Measurements from ENCODE around the gene FRS3. TPM values are rescaled to one million over a fixed set of nuclear protein-coding genes. Genes with fewer than 3 reads are reported as not detected.

FRS3 gene
- total RNA-seq, 1 experiment from 2014 or later = 5.9 TPM

- TF ChIP-seq SRF (IDR thresholded peaks at IDR 0.05; ENCODE audit: low read depth) (no peak), RAD21 (IDR thresholded peaks at IDR 0.05; ENCODE audit: low read depth) (no peak)
These were observed 31.2 kb downstream of the FRS3 start (continued) for GRCh38 chr6:41748542-41748941.

GRCh38 chr6:41748102-41748477, 31.6 kb downstream of the FRS3 start:
- Histone ChIP-seq H3K4me2 (ENCODE audit: low read length) (no peak overlapping the region), H2AFZ (ENCODE audit: low read depth, low read length, poor library complexity, severe bottlenecking) (no peak overlapping the region), H3K4me3 (replicated peaks in 1 of 2; ENCODE audit: low read depth in 1 of 2, low read length in 2 of 2) (no peak overlapping the region), H3K9ac (ENCODE audit: low read length) (no peak overlapping the region), H4K20me1 (ENCODE audit: insufficient read depth) (no peaks in the 10 kb centered on the region), H3K79me2 (ENCODE audit: insufficient read depth, low read length) (no peaks in the 10 kb centered on the region), H3K4me1 (ENCODE audit: control insufficient read depth in 1 of 2, insufficient read depth in 2 of 2, low read length in 2 of 2) (no peaks in the 10 kb centered on the region), H3K9me2 (ENCODE audit: insufficient read depth) (no peaks in the 10 kb centered on the region), H3K27ac (ENCODE audit: low read depth, low read length) (no peak overlapping the region), H3K27me3 (ENCODE audit: insufficient read depth, low read length) (no peaks in the 10 kb centered on the region), H3K36me3 (ENCODE audit: control insufficient read depth in 1 of 2, insufficient read depth in 2 of 2, low read length in 2 of 2) (no peaks in the 10 kb centered on the region), H3K9me3 (ENCODE audit: control insufficient read depth in 1 of 2, insufficient read depth in 1 of 2, low read depth in 1 of 2, low read length in 2 of 2) (no peaks in the 10 kb centered on the region)
- ChIA-PET CTCF (no interaction called here), RAD21 (ENCODE audit: low non-redundant PET in 1 of 2, low total read pairs in 2 of 2, uncharacterized antibody in 2 of 2, unreplicated experiment in 2 of 2) (no interaction called here), POLR2A (no interaction called here)
- intact Hi-C loops (cut with micrococcal nuclease) = no loop called here
- no peak for ATAC-seq
- BruUV-seq (replicated peaks) = no TSS peak
- no peak for TF ChIP-seq CTCF (IDR thresholded peaks at IDR 0.05 in 2 of 3, conservative IDR thresholded peaks at IDR 0.05 in 1 of 3; ENCODE audit: borderline replicate concordance in 1 of 3, insufficient read depth in 1 of 3, low read depth in 2 of 3, low read length in 2 of 3)
- TF ChIP-seq POLR2AphosphoS5 (IDR thresholded peaks at IDR 0.05; ENCODE audit: low read depth, low read length) = no peak
- no peak for TF ChIP-seq TCF7L2 (IDR thresholded peaks at IDR 0.05; ENCODE audit: borderline replicate concordance, extremely low read depth, insufficient read depth, insufficient read length)
- TF ChIP-seq SP1 (IDR thresholded peaks at IDR 0.05; ENCODE audit: low read depth) = no peak
- no peak for TF ChIP-seq ZBTB33 (IDR thresholded peaks at IDR 0.05; ENCODE audit: extremely low read depth, insufficient replicate concordance, low read length)
- TF ChIP-seq EGR1 (IDR thresholded peaks at IDR 0.05; ENCODE audit: low read depth) = no peak
- no peak for TF ChIP-seq SRF (IDR thresholded peaks at IDR 0.05; ENCODE audit: low read depth)
- TF ChIP-seq, protein P1, sequence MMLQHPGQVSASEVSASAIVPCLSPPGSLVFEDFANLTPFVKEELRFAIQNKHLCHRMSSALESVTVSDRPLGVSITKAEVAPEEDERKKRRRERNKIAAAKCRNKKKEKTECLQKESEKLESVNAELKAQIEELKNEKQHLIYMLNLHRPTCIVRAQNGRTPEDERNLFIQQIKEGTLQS (IDR thresholded peaks at IDR 0.05) = no peak
- TF ChIP-seq CEBPB (IDR thresholded peaks at IDR 0.05; ENCODE audit: low read depth) = no peak
- no peak for TF ChIP-seq EZH2phosphoT487 (IDR thresholded peaks at IDR 0.05; ENCODE audit: borderline replicate concordance)
- TF ChIP-seq JUND (IDR thresholded peaks at IDR 0.05) = no peak
- TF ChIP-seq ELF1 (IDR thresholded peaks at IDR 0.05; ENCODE audit: borderline replicate concordance, low read depth) = no peak
- TF ChIP-seq, protein P2, sequence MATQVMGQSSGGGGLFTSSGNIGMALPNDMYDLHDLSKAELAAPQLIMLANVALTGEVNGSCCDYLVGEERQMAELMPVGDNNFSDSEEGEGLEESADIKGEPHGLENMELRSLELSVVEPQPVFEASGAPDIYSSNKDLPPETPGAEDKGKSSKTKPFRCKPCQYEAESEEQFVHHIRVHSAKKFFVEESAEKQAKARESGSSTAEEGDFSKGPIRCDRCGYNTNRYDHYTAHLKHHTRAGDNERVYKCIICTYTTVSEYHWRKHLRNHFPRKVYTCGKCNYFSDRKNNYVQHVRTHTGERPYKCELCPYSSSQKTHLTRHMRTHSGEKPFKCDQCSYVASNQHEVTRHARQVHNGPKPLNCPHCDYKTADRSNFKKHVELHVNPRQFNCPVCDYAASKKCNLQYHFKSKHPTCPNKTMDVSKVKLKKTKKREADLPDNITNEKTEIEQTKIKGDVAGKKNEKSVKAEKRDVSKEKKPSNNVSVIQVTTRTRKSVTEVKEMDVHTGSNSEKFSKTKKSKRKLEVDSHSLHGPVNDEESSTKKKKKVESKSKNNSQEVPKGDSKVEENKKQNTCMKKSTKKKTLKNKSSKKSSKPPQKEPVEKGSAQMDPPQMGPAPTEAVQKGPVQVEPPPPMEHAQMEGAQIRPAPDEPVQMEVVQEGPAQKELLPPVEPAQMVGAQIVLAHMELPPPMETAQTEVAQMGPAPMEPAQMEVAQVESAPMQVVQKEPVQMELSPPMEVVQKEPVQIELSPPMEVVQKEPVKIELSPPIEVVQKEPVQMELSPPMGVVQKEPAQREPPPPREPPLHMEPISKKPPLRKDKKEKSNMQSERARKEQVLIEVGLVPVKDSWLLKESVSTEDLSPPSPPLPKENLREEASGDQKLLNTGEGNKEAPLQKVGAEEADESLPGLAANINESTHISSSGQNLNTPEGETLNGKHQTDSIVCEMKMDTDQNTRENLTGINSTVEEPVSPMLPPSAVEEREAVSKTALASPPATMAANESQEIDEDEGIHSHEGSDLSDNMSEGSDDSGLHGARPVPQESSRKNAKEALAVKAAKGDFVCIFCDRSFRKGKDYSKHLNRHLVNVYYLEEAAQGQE (IDR thresholded peaks at IDR 0.05; ENCODE audit: low read depth) = no peak
- TF ChIP-seq ZFX (IDR thresholded peaks at IDR 0.05) = no peak
- TF ChIP-seq YY1 (IDR thresholded peaks at IDR 0.05; ENCODE audit: extremely low read depth, insufficient replicate concordance, low read depth, low read length) = no peak
- TF ChIP-seq EZH2 (IDR thresholded peaks at IDR 0.05) = no peak
- no peak for TF ChIP-seq SIN3A (IDR thresholded peaks at IDR 0.05; ENCODE audit: low read depth)
- DNase-seq (ENCODE audit: low read depth, low spot score) = no peak
